HG03432 (cell line): ENCODE measurements around the gene PTGIR.
"Not testable (repeated sequence)": the region's sequence is repeated elsewhere in the genome, so short reads cannot be mapped to it uniquely, and the experiment has no call there.

Experiments used
- ATAC-seq: cut with Tn5 transposase; IDR thresholded peaks from one replicate; pipeline ENCODE4 v1.9.1; 2021; ENCODE audit warnings: mild to moderate bottlenecking, moderate library complexity; ENCODE audit not compliant: unreplicated experiment

PTGIR gene

DNA sequence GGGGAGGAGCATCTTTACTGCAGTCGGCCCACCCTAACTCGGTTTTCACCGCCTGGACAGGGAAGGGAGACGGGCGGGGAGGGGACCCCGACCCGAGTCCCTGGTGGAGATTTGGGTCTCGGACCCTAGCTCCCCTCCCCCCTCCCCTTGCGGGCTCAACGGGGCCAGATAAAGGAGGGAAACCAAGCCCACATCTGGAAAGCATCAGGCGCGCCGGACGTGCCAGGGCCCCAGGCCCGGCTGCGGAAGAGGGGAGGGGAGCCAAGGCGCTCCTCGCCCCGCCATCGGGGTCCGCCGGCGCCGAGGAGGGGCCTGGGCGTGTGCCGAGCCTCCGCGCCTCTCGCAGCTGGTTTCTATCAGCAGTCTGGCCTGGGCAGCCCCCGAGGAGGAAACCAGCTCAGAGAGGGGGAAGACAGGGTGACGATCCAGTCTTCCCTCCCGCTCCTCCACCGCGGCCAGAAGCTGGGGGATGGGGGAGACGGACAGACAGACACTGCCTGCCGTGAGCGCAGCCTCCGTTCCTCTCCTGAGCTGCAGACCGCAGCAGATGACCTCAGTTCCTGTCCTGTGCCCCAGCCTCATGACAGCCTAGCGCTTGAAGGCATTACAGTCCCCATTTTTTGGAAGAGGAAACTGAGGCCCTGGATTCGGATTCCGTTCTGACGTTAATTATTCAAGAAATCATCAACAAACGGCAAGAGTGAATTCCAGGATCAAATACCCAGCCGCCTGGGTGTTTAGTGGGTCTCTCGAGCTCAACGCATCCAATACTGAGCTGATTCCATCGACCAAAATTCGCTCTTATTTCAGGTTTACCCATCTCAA, 14.7 kb upstream of the PTGIR start:
- ATAC-seq: peak; percentile 9

DNA sequence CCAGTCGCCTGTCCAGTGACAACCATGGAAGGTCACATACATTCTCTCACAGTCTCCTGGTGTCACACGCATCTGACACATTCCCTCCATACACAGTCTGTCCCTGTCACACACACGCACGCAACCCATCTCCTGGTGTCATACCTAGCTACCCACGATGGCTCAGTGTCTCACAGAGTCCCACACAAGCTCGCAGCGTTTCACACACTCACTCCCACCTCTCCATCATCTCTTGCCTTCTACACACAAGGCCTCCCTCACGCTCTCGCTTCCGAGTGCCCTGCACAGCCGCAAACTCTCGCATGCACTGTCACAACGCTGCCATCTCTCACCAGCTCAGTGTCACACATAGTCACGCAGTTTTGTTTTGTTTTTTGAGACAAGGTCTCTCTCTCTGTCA, 12.3 kb upstream of the PTGIR start:
- ATAC-seq: no peak

DNA sequence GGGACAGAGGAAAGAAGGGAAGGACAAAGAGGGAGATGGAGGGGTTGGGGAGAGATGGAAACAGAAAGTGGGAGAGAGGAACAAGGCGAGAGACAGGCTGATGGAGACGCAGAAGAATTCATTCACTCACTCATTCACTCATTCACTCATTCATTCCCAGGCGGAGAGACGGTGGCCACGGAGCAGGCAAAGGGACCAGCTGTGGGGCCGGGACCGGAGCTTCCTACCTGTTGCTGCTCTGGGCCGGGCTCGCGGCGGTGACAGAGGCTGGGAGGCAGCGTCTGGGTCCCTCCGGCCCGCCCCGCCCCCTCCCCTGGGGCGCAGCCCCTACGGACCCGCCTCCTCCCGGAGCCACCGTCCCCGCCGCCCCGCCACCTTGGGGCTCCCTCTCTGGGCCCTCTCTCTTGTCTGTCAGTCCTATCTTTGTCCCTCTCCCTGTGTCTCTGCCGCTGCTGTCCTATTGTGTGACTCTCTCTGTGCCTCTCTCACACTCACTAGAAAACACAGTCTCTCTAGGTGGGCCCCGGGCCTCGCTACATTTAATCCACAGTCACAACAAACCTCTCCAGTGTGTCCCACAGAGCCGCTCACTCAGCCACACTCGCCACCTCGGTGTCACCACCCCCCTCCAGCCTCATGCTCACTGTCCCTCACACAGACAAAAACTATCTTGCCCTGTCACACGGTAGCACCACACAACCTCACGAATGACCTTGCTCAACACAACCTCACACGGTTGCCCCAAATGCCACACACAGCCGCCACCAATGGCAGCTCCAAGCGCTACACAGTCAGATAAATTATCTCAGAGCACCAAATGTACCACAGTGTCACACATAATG, 11.3 kb upstream of the PTGIR start, which contains the start of gene GNG8:
GNG8 (minus strand) TSS at position 283 of the 842 bp plus-strand sequence. CDS start 1,520 bp downstream, outside the sequence.
- no peak for ATAC-seq

DNA sequence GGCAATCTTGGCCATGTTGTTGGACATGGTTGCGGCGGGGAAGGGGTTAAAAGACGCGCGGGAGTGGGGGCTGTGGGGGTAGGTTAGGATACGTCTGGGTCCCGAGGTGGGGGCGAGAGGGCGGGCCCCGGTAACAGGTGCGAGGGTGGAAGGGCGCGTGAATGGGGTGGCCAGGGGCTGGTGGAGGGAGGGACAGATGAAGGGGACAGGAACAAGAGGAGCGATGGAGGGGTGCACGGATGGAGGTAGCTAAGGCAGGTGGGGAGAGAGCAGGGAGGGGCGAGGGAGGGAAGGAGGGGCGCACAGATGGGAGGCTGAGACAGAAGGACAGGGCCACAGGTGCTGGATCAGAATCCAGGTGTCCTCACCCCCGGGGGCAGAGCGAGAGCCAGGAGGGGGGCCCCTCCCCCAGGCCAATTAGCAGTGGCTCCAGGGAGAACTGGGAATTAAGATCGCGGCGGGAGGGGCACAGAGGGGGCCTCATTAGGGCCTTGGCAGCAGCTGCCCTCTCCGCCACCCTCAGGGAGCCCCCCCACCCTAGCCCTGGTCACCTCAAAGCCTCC, 9.8 kb upstream of the PTGIR start:
- no peak for ATAC-seq

DNA sequence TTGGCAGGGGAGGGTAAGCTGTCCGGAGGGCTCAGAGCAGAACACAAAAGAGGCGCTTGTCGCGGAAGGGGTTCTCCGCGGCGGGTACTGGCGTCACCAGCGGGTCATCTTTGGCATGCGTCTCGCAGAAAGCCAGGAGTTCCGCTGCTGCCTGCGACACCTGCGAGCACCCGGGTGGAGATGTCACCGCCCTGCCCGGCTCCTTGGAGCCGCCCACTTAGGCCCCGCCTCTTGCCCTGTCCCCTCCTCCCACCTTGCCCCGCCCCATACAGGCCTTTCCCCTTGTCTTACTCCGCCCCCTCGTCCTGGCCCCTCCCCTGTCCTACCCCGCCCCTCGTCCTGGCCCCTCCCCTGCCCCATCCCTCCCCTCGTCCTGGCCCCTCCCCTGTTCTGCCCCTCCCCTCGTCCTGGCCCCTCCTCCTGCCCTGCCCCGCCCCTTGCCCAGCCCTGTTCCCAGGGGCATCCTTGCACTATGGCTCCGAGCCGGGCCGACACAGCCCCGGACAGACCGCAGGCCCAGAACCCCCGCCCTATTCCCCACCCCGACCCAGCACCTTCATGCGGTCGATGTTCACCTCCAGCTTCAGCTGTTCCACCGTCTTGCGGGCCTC, 9.3 kb upstream of the PTGIR start:
- ATAC-seq: peak; percentile 47

DNA sequence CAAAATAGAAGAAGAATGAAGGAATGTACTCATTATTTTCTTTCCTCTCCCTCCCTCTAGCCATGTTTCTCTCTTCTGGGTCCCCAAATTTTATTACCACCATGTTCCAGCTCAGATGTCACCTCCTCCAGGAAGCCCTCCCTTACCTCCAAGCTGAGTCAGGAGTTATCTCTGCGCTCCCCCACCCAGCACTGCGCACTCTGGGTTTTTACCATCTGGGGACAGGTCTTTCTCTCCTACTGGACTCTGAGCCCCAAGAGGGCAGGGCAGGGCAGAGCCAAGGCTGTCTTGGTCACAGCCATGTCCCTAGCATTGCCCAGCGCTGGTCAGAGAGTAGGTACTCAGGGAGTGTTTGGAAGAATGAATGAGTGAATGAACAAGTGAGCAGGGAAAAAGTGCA, 8.2 kb upstream of the PTGIR start:
- ATAC-seq: no peak

DNA sequence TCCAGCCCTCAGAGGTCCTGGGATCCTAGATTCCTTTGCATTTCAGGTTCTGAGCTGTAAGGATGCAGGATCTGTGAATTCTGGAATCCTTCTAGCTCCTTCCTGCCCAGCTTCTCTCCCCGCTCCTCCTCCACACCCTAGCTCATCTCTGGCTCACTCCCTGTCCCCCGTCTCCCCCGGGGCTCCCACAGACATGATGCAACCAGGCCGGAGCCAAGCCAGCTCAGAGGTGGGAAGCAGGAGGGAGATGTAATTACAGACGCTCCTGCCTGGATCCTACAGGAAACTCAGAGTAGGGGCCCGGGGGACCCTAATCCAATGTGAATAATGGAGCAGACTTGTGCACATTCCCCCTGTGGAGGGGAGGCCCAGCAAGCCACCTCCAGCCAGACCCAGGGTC, 6.6 kb upstream of the PTGIR start:
- no peak for ATAC-seq

DNA sequence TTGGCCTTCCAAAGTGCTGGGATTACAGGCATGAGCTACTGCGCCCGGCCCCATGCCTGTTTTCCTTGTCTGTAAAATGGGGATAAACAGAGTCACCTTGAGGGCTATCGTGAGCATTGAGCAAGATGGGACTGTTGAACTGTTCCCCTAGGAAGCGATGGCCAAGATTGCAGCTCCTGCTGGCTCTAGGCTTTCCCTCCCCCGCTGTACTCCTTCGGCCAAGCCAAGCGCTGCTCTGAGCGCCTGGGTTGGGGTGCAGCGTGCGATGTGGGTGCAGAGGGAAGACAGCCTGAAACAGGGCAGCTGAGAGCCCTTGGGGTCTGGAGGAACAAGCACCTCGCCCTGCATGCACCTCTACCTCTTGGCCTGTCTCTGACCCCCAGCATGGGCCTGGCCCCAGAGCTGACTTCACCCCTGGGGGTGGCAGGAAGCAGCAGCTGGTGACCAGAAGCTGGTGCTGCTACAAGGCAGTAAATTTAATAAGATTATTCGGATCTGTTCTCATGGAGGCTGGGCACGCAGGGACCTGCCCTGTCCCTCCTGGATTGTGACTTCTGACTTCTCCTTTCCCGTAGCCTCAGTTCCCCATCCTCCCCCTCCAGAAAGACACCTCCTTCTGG, 5.8 kb upstream of the PTGIR start:
- no peak for ATAC-seq

DNA sequence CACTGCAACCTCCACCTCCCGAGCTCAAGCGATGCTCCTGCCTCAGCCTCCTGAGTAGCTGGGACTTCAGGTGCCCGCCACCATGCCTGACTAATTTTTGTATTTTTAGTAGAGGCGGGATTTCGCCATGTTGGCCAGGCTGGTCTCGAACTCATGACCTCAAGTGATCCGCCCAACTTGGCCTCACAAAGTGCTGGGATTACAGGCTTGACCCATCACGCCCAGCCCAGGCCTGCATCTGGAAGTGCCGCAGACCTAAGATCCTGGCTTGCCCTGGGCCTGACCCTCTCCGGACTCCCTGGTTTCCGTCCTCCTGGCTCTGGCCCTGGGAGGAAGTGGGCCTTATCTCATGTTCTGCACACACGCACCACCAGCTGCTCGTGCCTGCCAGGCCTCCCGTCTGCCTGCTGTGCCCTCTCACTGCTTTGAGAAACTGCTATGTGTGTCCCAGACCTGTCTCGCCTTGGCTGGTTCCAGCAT, 4.7 kb upstream of the PTGIR start:
- ATAC-seq: no peak

DNA sequence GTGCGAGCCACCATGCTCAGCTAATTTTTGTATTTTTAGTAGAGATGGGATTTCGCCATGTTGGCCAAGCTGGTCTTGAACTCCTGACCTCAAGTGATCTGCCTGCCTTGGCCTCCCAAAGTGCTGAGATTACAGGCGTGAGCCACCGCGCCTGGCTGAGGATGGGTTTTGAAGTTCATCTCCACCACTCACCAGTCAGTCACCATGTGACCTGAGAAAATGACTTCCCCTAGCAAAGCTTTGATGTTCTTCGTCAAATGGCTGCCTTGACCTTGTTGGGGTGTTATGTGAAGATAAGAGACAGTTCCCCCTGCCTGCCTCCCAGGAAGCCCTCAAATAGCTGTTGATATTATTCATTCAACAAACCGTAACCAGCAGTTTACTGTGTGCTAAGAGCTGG, 4.1 kb upstream of the PTGIR start:
- ATAC-seq: not testable (repeated sequence)

DNA sequence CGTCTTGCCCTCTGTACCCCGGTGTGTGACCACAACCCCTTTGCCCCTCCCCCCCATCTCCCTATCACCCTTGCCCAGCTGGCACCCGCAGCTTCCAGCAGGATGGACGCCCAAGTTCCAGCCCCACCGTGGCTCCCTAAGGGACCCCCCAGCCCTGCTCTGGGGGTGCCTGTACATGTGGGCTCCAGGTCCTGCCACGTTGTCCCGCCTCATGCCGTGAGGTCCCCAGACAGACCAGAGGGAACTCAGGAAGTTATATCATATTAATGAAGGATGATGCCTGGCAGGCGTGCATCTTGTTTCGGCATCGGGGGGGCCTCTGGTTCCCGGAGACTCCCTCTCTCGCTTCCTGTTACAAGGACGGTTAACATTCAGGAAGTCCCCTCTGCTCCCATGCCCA, 1.6 kb upstream of the PTGIR start:
- ATAC-seq: no peak

DNA sequence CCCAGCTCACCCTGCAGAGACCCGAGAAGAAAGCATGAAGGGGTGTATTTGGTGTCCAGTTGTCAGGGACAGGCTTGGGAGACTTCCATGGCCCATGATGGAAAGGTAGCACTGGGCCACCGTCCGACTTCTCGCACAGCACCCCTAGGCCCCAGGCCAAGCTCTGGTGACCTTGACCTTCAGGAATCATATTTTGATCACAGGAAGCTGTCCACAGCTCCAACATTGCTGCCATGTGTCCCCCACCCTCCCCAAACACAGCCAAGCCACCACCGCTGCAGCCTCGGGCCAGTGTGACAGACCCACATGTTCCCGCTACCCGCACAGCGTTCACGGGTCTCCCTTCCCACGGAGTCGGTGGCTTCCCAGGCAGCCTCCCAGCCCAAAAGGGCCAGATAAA, 842 bp upstream of the PTGIR start:
- ATAC-seq: no peak

DNA sequence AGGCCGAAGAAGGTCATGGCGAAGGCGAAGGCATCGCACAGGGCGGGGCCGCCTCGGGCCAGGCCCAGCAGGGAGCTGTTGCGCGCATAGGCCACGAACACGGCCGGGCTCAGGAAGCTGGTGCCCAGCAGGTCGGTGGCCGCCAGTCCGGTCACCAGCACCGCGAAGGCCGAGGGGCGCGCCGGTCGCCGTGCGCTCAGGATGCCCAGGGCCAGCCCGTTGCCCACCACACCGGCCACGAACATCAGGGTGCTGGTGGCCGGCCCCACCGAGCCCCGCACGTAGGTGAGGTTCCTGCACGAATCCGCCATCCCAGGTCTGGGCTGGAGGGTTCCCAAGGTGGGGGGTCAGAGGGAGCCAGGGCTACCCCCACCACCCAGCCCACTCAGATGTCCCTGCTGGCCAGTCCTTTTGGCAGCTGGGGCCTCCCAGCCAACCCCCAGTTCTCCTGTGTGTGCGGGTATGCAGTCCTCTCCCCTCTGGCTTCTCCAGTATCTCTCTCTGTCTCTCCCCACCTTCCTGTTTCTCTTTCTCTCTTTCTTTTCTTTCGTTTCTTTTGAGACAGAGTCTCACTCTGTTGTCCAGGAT, 880 bp downstream of the PTGIR start:
- no peak for ATAC-seq

DNA sequence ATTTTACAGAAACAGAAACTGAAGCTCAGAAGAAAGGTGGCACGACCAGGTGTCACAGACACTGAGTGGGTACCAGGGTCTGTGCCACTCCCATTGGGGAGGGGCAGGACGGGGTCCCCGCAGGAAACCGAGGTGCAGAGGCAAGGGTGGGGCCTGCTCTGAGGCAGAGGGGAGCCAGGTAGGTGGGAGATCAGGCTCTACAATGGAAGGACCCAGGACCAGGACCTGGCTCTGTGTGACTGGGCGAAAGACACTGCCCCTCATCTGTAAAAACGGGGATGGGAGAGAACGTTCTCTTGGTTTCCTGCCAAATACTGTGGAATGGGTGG, 2.8 kb downstream of the PTGIR start:
- ATAC-seq: no peak

DNA sequence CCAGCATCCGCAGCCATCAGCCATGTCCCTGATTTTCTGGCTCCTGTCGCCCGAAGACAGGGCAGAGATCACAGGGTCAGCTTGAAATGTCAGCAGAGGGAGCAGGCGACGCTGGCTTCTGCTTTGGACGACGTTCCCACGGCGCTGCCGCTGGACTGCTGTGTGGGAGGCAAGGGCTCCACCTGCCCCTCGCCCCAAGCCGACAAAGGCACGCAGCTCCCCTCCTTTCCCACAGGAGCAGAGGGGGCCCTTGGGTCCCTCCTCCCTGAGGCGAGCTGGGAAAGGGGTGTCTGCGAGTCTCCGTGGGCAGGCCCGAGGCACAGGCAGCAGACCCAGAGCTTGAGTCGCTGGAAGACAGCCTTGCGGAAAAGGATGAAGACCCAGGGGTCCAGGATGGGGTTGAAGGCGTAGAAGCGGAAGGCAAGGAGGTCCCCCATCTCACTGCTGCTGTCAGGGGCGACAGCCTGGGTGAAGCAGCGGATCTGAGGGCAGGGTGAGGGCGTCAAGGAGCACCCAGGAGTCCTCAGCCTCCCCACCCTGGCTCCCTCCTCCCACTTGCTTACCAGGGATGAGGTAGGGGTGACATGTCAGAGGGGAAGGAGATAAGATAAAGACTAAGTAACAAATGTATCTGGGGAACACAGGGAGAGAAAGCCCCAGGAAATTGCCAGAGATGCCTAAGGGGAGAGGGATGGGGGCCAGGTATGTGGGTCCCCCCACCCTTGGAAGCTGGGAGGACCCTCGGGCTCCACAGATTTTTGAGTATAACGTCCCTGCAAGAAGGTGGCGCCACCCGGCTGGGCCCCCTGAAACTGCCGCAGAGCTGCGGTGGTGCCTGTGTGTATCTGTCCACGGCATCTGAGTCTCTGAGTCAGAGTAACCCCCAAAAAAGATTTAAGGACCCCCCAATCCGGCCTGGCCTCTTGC, 3.4 kb downstream of the PTGIR start:
- no peak for ATAC-seq

DNA sequence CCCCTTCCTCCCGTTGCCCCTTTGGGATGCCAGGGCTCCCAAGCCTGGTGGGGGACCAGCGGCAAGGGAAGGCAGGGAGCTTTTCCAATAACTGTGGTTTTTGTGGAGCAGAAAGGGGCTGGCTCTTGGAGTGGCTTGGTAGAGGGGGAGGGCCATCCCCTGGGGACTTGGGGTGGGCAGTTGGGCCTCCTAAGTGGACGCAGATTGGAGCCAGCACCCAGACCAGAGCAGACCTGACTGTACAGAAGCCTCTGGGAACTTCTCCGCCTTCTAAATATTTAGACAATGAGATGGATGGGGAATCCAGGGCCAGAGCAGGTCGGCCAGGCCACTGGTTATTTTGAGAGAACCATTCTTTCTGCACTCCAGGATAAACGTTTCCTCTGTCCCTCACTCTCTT, 4.2 kb downstream of the PTGIR start:
- ATAC-seq: no peak

DNA sequence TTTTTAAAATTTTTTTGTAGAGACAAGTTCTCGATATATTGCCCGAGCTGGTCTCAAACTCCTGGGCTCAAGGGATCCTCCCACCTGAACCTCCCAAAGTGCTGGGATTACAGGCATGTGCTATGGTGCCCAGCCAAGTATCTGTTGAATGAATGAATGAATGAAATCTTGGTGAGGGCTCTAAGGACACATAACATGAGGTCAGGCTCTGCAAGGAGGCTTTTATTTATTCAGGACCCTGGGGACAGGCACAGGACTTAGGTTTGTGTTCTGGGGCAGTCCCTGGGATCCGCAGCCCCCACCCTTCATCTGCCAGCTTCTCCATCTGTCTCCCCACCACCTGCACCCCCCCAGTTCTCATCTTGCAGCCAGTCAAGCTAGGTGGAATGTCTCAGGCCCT, 4.6 kb downstream of the PTGIR start:
- no peak for ATAC-seq

DNA sequence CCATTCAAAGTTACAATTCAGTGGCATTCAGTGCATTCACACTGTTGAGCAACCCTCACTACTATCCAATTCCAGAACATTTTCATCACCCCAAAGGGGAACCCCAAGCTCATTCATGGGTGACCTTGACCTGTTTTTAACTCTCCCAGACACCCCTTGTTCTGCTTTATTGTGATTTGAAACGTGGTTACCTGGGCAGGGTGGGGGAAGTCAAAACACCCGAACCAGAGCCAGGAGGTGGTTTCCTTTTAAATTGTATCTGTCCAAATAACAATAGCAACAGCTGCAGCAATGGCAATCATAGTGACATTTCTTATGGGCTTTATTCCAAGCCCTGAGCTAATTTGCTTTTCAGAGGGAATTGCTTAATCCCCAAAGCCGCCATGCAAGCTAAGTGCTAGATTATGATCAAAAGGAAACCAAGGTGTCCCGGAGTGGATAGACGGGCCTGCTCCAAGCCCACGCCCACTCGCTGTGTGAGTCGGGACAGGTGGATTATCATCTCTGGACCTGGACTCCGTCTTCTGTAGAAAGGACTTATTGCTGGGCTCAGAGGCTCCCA, 6.1 kb downstream of the PTGIR start:
- ATAC-seq: no peak

DNA sequence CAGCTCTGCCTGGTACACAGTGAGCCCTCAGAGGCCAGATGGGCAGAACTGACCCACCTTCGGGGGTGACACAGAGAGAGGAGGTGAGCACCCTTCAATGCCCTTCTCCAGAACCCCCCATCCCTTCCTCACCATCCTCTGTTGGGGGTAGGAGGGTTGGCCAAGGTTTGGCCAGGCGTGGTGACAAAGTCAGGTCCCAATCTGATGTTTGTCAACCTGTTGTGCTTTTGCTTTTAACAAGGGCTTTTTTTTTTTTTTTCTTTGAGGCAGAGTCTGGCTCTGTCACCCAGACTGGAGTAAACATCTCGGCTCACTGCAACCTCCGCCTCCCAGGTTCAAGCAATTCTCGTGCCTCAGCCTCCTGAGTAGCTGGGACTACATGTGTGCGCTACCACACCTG, 7.3 kb downstream of the PTGIR start:
- ATAC-seq: no peak
